ENCODE data around the gene APBB2.

The APBB2 gene

DNA sequence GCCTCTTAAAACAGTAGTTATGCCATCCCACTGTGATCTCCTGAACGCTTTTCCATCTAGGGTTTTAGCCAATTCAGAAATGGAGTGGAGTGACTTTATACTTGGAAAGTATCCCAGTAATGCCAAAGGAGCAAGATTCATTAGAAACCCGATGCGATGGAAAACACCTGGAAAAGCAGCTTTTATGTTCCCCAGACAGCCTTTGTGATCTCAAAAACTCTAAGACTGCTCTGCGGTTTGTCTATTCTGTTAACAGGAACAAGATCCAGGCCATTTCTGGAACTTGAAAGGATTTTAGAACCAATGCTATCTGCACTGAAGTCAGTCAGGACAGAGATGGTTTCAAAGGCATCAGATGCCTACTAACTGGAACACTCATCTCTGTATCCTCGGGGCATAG lies 145.1 kb downstream of the APBB2 start:
- TF ChIP-seq, protein P1, sequence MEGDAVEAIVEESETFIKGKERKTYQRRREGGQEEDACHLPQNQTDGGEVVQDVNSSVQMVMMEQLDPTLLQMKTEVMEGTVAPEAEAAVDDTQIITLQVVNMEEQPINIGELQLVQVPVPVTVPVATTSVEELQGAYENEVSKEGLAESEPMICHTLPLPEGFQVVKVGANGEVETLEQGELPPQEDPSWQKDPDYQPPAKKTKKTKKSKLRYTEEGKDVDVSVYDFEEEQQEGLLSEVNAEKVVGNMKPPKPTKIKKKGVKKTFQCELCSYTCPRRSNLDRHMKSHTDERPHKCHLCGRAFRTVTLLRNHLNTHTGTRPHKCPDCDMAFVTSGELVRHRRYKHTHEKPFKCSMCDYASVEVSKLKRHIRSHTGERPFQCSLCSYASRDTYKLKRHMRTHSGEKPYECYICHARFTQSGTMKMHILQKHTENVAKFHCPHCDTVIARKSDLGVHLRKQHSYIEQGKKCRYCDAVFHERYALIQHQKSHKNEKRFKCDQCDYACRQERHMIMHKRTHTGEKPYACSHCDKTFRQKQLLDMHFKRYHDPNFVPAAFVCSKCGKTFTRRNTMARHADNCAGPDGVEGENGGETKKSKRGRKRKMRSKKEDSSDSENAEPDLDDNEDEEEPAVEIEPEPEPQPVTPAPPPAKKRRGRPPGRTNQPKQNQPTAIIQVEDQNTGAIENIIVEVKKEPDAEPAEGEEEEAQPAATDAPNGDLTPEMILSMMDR (IDR thresholded peaks at IDR 0.05; ENCODE audit: extremely low read depth, missing control alignments): no peak
- no peak for DNase-seq (ENCODE audit: low spot score)

DNA sequence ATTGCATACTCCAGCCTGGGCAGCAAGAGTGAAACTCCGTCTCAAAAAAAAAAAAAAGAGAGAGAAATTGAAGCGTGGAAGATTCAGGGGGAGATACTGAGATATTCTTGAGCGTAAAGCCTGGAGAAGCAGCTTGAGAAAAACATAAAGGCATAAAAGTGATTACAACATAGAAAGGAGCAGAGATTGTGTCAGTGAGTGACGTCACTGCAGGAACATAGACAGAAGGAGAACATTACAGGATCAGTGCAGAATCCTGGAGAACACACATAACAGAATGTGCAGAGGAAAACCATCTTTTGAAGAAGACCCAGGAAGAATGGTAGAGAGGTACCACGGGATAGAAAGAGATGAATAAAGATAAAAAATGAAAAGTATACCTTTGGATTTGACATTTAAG lies 147.0 kb downstream of the APBB2 start:
- TF ChIP-seq, protein P1 (IDR thresholded peaks at IDR 0.05; ENCODE audit: extremely low read depth, missing control alignments): no peak

GRCh38 chr4:41066049-41066448 lies 148.3 kb downstream of the APBB2 start:
- TF ChIP-seq, protein P1 (IDR thresholded peaks at IDR 0.05; ENCODE audit: extremely low read depth, missing control alignments): no peak
- no peak for DNase-seq (ENCODE audit: low spot score)

More for the DNA sequence above, 147.0 kb downstream of the APBB2 start:
- DNase-seq (ENCODE audit: low spot score): no peak

DNA sequence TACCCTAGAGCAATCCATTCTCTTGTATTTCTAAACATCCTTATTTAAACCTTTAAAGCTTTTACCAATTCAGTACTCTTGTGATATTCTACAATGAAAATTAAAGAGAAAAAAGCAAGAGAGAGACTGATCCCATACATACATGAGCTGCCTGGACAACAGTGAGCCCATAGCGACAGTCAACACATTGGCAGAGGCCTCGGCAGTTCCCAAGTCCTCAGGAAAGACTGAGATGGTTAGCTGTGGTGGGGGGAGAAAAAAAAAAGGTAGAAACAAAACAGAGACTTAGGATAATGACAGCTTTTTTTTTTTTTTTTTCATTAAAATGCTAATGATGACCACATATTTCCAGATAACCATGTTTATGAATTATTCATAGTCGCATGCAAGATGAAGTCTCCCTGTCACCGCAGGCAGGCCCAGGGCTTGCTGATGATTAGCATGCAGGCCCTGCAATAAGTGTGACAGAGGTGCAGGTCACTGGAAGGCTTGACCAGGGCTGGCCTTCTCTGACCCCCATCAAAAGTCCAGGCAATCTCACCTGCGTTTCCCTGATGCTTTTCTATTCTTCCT lies 148.8 kb downstream of the APBB2 start:
- TF ChIP-seq, protein P1 (IDR thresholded peaks at IDR 0.05; ENCODE audit: extremely low read depth, missing control alignments): no peak
- DNase-seq (ENCODE audit: low spot score): no peak

- TF ChIP-seq, protein P1 (IDR thresholded peaks at IDR 0.05; ENCODE audit: extremely low read depth, missing control alignments): no peak
- no peak for DNase-seq (ENCODE audit: low spot score)
Measured at GRCh38 chr4:41064953-41065352, 149.4 kb downstream of the APBB2 start.

GRCh38 chr4:41061482-41062185 lies 152.7 kb downstream of the APBB2 start:
- TF ChIP-seq, protein P1 (IDR thresholded peaks at IDR 0.05; ENCODE audit: extremely low read depth, missing control alignments): no peak
- DNase-seq (ENCODE audit: low spot score): no peak

Data from GM20000 (cell line).